Measurements from ENCODE around the gene SEMA6B.

Gene SEMA6B

GRCh38 chr19:4556597-4557127 lies 2.8 kb downstream of the SEMA6B start:
- TF ChIP-seq, protein P1, sequence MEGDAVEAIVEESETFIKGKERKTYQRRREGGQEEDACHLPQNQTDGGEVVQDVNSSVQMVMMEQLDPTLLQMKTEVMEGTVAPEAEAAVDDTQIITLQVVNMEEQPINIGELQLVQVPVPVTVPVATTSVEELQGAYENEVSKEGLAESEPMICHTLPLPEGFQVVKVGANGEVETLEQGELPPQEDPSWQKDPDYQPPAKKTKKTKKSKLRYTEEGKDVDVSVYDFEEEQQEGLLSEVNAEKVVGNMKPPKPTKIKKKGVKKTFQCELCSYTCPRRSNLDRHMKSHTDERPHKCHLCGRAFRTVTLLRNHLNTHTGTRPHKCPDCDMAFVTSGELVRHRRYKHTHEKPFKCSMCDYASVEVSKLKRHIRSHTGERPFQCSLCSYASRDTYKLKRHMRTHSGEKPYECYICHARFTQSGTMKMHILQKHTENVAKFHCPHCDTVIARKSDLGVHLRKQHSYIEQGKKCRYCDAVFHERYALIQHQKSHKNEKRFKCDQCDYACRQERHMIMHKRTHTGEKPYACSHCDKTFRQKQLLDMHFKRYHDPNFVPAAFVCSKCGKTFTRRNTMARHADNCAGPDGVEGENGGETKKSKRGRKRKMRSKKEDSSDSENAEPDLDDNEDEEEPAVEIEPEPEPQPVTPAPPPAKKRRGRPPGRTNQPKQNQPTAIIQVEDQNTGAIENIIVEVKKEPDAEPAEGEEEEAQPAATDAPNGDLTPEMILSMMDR (IDR thresholded peaks at IDR 0.05; ENCODE audit: low read depth, low read length): no peak
- DNase-seq (ENCODE audit: extremely low read depth, low read depth): no peak

GRCh38 chr19:4555657-4556561 lies 3.6 kb downstream of the SEMA6B start:
- TF ChIP-seq, protein P1 (IDR thresholded peaks at IDR 0.05; ENCODE audit: low read depth, low read length): no peak
- no peak for DNase-seq (ENCODE audit: extremely low read depth, low read depth)

GRCh38 chr19:4554717-4555116 lies 4.8 kb downstream of the SEMA6B start:
- DNase-seq (ENCODE audit: extremely low read depth, low read depth): no peak
- TF ChIP-seq, protein P1 (IDR thresholded peaks at IDR 0.05; ENCODE audit: low read depth, low read length): no peak

DNA sequence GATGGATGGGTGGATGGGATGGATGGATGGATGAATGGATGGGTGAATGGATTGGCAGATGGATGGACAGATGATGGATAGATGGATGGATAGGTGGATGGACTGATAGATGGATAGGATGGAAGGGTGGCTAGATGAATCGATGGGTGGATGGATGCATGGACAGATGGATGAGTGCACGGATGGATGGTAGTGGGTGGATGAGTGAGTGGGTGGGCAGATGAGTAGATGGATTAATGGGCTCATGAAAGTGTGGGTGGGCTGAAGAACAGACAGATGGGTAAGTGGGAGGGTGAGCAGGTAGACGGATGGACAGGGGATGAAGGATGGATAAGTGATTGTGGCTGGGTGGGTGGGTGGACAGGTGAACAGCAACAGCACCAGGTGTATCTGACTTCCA lies 5.7 kb downstream of the SEMA6B start:
- TF ChIP-seq, protein P1 (IDR thresholded peaks at IDR 0.05; ENCODE audit: low read depth, low read length): no peak
- DNase-seq (ENCODE audit: extremely low read depth, low read depth): no peak

DNA sequence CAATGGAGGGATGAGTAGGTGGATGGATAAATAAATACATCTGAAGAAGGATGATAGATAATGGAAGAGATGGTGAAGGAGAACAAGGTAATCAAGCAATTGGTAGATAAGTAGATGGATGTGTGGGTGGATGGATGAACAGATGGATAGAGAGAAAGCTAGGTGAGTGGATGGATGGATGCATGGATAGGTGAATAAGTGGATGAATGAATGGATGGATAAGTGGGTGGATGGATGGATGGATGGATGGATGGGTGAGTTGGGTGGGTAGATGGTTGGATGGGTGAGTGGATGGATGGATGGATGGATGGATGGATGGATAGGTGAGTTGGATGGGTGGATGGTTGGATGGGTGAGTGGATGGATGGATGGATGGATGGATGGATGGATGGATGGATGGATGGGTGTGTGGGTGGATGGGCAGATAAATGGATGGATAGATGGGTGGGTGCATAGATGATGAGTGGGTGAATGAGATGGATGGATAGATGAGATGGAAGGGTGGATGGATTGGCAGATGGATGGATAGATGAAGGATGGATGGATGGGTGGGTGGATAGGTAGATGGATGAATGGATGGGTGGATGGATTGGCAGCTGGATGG lies 6.3 kb downstream of the SEMA6B start:
- no peak for DNase-seq (ENCODE audit: extremely low read depth, low read depth)
- TF ChIP-seq, protein P1 (IDR thresholded peaks at IDR 0.05; ENCODE audit: low read depth, low read length): no peak

DNA sequence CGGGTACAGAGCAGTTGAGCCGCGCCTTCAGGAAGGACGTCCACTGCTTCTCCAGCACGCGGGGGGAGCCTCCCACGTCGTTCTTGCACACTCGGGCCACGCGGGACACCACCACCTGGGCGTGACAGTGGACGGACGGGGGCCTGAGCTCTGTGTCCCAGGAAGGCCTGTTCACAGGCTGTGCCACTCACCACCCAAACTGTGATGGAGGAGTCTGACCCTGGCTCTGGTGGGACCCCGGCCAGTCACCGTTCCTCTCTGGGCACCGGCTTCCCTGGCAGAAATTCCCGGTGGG lies 7.0 kb downstream of the SEMA6B start:
- TF ChIP-seq, protein P1 (IDR thresholded peaks at IDR 0.05; ENCODE audit: low read depth, low read length): no peak
- no peak for DNase-seq (ENCODE audit: extremely low read depth, low read depth)

GRCh38 chr19:4550479-4551050 lies 8.9 kb downstream of the SEMA6B start:
- TF ChIP-seq, protein P1 (IDR thresholded peaks at IDR 0.05; ENCODE audit: low read depth, low read length): no peak
- no peak for DNase-seq (ENCODE audit: extremely low read depth, low read depth)

Data from AG09319 (cell line).